Measurements from ENCODE around the gene MUC12. TPM values are rescaled to one million over a fixed set of nuclear protein-coding genes. Genes with fewer than 3 reads are reported as not detected.
"Not testable (repeated sequence)": the region's sequence is repeated elsewhere in the genome, so short reads cannot be mapped to it uniquely, and the experiment has no call there.

The MUC12 gene
- polyA plus RNA-seq, 4 donors = 0.18 to 0.23 (median 0.22) TPM; not detected in 1

- not testable (repeated sequence) for DNase-seq (ENCODE audit: low read depth in 4 of 4, low spot score in 2 of 4)
Observed at GRCh38 chr7:100984241-100984918, 15.0 kb downstream of the MUC12 start.

GRCh38 chr7:100985033-100985797 is 15.8 kb downstream of the MUC12 start:
- DNase-seq (ENCODE audit: low read depth in 4 of 4, low spot score in 2 of 4) = not testable (repeated sequence)

- no peak for DNase-seq (ENCODE audit: low read depth in 4 of 4, low spot score in 2 of 4)
Observed at GRCh38 chr7:100991631-100992030, 22.3 kb downstream of the MUC12 start.

GRCh38 chr7:100992280-100992679 is 22.9 kb downstream of the MUC12 start:
- DNase-seq (ENCODE audit: low read depth in 4 of 4, low spot score in 2 of 4) = not testable (repeated sequence)

GRCh38 chr7:100994671-100995070 is 25.3 kb downstream of the MUC12 start:
- not testable (repeated sequence) for DNase-seq (ENCODE audit: low read depth in 4 of 4, low spot score in 2 of 4)

DNA sequence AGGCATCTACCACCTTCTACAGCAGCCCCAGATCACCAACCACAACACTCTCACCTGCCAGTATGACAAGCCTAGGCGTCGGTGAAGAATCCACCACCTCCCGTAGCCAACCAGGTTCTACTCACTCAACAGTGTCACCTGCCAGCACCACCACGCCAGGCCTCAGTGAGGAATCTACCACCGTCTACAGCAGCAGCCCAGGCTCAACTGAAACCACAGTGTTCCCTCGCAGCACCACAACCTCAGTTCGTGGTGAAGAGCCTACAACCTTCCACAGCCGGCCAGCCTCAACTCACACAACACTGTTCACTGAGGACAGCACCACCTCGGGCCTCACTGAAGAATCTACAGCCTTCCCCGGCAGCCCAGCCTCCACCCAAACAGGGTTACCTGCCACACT is 29.2 kb downstream of the MUC12 start:
- not testable (repeated sequence) for DNase-seq (ENCODE audit: low read depth in 4 of 4, low spot score in 2 of 4)

GRCh38 chr7:100999334-100999733 is 30.0 kb downstream of the MUC12 start:
- not testable (repeated sequence) for DNase-seq (ENCODE audit: low read depth in 4 of 4, low spot score in 2 of 4)

DNA sequence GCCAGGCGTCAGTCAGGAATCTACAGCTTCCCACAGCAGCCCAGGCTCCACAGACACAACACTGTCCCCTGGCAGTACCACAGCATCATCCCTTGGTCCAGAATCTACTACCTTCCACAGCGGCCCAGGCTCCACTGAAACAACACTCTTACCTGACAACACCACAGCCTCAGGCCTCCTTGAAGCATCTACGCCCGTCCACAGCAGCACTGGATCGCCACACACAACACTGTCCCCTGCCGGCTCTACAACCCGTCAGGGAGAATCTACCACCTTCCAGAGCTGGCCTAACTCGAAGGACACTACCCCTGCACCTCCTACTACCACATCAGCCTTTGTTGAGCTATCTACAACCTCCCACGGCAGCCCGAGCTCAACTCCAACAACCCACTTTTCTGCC is 30.7 kb downstream of the MUC12 start:
- not testable (repeated sequence) for DNase-seq (ENCODE audit: low read depth in 4 of 4, low spot score in 2 of 4)

DNA sequence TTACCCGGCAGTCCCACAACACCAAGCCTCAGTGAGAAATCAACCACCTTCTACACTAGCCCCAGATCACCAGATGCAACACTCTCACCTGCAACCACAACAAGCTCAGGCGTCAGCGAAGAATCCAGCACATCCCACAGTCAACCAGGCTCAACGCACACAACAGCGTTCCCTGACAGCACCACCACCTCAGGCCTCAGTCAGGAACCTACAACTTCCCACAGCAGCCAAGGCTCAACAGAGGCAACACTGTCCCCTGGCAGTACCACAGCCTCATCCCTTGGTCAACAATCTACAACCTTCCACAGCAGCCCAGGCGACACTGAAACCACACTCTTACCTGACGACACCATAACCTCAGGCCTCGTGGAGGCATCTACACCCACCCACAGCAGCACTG is 33.0 kb downstream of the MUC12 start:
- not testable (repeated sequence) for DNase-seq (ENCODE audit: low read depth in 4 of 4, low spot score in 2 of 4)

DNA sequence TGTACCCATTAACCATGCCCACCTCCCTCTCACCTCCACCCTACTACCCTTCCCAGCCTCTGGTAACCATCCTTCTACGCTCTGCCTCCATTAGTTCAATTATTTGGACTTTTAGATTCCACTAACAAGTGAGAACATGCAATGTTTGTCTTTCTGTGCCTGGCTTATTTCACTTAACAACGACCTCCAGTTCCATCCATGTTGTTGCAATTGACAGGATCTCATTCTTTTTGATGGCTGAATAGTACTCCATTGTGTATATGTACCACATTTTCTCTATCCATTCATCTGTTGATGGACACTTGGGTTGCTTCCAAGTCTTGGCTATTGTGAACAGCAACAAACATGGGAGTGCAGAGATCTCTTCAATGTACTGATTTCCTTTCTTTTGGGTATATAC is 38.0 kb downstream of the MUC12 start:
- DNase-seq (ENCODE audit: low read depth in 4 of 4, low spot score in 2 of 4) = not testable (repeated sequence)

DNA sequence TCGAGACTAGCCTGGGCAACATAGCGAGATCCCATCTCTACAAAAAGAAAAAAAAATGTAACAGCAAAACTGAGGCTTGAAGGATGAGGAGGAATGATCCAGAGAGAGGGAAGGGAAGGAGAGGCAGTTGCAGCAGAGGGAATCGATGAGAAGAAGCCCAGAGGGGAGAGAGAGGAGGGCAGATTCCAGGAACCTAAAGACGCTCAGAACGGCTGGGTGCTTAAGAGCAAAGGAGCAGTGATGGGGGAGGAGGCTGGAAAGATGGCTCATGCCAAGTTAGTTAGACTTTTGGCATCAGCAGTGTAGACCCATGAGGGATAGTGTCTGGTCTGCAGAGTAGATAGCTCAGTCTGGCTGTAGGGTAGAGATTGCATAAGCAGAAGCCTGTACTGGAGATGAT is 40.3 kb downstream of the MUC12 start:
- no peak for DNase-seq (ENCODE audit: low read depth in 4 of 4, low spot score in 2 of 4)

DNA sequence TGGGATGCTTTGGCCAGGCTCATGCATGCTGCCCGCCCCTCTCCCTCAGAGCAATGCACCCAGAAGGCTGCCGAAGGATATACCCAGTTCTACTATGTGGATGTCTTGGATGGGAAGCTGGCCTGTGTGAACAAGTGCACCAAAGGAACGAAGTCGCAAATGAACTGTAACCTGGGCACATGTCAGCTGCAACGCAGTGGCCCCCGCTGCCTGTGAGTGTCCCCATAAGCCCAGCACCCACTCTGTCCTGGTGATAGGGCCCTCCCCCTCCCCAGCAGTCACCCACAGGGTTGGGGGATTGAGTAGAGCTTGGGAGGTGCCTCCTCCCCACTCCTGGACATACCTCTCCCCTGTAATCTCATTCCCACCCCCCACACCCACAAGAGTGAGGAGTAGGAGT is 43.6 kb downstream of the MUC12 start:
- DNase-seq (ENCODE audit: low read depth in 4 of 4, low spot score in 2 of 4) = no peak

GRCh38 chr7:101015626-101016025 is 46.3 kb downstream of the MUC12 start:
- DNase-seq (ENCODE audit: low read depth in 4 of 4, low spot score in 2 of 4) = no peak

DNA sequence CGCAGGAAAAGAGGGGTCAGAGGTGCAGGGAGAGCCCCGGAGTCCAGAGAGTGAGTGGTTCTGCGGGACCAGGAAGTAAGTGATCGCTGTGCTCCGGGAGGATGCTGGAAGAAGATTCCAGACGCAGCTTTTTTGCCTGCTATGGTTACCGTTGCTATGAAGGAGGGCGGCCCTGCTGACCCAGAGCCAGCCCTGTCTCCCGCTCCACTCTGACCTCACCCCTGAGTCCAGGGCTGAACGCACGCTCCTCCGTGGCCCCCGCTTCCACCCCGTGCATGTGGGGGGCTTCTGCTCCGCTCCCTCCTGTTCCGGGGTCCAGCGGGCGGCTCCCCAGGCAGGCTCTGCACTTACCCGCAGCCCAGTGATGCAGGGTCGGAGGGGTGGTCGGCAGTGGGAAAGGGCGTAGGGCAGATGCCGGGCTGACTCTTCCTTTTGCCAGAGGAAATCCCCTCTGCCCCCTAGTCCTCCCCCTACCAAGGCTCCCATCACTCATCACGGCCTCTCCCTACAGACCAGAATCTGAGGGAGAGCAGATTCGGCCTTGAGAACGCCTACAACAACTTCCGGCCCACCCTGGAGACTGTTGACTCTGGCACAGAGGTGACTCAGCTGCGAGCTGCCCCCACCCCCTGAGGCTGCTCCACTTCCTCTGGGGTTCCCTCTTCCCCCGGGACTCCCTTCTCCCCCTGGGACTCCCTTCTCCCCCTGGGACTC is 47.9 kb downstream of the MUC12 start:
- DNase-seq (ENCODE audit: low read depth in 4 of 4, low spot score in 2 of 4) = peak in 2 of 4 donors; percentile 35 to 41

DNA sequence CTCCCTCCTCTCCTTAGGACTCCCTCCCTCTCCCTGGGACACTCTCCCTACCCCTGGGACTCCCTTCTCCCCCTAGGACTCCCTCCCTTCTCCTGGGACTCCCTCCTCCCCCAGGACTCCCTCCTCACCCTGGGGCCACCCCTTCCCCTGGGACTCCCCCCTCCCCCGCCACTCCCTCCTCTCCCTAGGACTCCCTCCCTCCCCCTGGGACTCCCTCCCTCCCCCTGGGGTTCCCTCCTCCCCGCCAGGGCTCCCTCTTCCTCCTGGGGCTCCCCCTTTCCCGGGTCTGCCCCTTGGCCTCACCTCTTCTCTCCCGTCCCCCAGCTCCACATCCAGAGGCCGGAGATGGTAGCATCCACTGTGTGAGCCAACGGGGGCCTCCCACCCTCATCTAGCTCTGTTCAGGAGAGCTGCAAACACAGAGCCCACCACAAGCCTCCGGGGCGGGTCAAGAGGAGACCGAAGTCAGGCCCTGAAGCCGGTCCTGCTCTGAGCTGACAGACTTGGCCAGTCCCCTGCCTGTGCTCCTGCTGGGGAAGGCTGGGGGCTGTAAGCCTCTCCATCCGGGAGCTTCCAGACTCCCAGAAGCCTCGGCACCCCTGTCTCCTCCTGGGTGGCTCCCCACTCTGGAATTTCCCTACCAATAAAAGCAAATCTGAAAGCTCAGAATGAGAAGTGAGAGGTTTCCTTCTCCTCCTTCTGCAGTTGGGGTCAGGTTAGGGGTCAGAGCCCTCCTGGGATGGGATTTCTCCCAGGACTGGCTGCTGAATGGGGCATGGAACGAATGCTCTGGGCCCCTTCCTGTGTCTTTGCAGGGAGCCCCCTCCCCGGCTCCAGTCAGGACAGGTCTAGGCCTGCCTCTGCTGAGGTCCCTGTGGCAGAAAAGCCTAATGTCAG is 49.2 kb downstream of the MUC12 start:
- no peak for DNase-seq (ENCODE audit: low read depth in 4 of 4, low spot score in 2 of 4)

GRCh38 chr7:101020444-101020843 is 51.1 kb downstream of the MUC12 start:
- DNase-seq (ENCODE audit: low read depth in 4 of 4, low spot score in 2 of 4) = no peak

- DNase-seq (ENCODE audit: low read depth in 4 of 4, low spot score in 2 of 4) = no peak
Observed at GRCh38 chr7:101021703-101022102, 52.3 kb downstream of the MUC12 start.

DNA sequence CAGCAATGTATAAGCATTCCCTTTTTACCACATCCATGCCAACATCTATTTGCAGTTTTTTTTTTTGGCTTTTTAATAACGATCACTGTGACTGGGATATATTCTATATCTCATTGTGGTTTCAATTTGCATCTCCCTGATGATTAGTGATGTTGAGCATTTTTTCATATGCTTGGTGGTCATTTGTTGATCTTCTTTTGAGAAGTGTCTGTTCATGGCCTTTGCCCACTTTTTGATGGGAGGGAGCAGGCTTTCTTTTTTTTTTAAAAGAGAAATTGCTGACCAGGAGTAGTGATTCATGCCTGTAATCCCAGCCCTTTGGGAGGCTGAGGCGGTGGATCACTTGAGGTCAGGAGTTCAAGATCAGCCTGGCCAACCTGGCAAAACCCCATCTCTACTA is 54.5 kb downstream of the MUC12 start:
- no peak for DNase-seq (ENCODE audit: low read depth in 4 of 4, low spot score in 2 of 4)

DNA sequence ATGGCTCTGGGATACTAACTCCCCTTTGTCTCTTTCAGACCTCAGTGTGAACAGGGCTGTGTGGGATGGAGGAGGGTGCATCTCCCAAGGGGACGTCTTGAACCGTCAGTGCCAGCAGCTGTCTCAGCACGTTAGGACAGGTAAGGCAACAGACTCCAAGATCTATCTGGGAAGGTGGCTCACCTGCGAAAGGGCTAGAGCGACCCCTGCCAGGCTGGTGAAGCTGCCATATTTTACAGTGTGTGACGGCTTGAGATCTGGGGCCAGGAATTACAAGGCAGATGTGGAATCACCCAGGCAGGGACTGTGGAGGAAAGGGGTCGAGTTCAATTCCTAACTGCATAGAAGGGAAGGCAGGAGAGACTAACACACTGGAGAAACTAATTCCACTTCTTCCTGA is 61.7 kb downstream of the MUC12 start:
- DNase-seq (ENCODE audit: low read depth in 4 of 4, low spot score in 2 of 4) = no peak

- DNase-seq (ENCODE audit: low read depth in 4 of 4, low spot score in 2 of 4) = no peak
Observed at GRCh38 chr7:101035941-101036340, 66.6 kb downstream of the MUC12 start.
